Aorta (tissue), 5 donors: ENCODE data around the gene SLC39A6. TPM values are rescaled to one million over a fixed set of nuclear protein-coding genes. Genes with fewer than 3 reads are reported as not detected.

ENCODE experiments used
- ATAC-seq: fragments of 200-7000 bp; cut with Tn5 transposase; one replicate; pipeline ENCODE4 v1.9.1; 2022; ENCODE audit warnings: moderate library complexity; ENCODE audit not compliant: low FRiP score
- DNase-seq, 2 donors: peaks; one replicate each; pipeline ENCODE4 v3.0.0-alpha.2; 2020
- H3K27ac ChIP-seq, 2 donors: one replicate each; pipeline ENCODE4 v1.5.1; 2013; ENCODE audit warnings: low read length in 2 of 2, mild to moderate bottlenecking in 2 of 2, moderate library complexity in 2 of 2, control low read depth in 1 of 2, inconsistent platforms in 1 of 2, low read depth in 1 of 2
- H3K27me3 ChIP-seq, 2 donors: one replicate each; pipeline ENCODE4 v1.6.1; 2013; ENCODE audit warnings: control low read depth in 1 of 2, low read length in 1 of 2, mild to moderate bottlenecking in 1 of 2, moderate library complexity in 1 of 2; ENCODE audit not compliant: insufficient read depth in 2 of 2, control insufficient read depth in 1 of 2
- H3K36me3 ChIP-seq, 2 donors: one replicate each; pipeline ENCODE4 v1.6.1; 2013; ENCODE audit warnings: control low read depth in 1 of 2, low read length in 1 of 2, mild to moderate bottlenecking in 1 of 2; ENCODE audit not compliant: insufficient read depth in 2 of 2, control insufficient read depth in 1 of 2
- H3K4me1 ChIP-seq, 2 donors: one replicate each; pipeline ENCODE4 v1.6.1; 2013; ENCODE audit warnings: low read length in 2 of 2, control low read depth in 1 of 2, mild to moderate bottlenecking in 1 of 2, moderate library complexity in 1 of 2; ENCODE audit not compliant: insufficient read depth in 2 of 2, control insufficient read depth in 1 of 2
- H3K4me3 ChIP-seq, 2 donors: one replicate each; pipeline ENCODE4 v1.5.1; 2013; ENCODE audit warnings: low read length in 2 of 2, control low read depth in 1 of 2, mild to moderate bottlenecking in 1 of 2
- H3K9me3 ChIP-seq: one replicate; pipeline ENCODE4 v1.6.1; 2013; ENCODE audit warnings: mild to moderate bottlenecking, low read length; ENCODE audit not compliant: control insufficient read depth
- WGBS, 2 donors: extraction: QIAGEN DNeasy Blood & Tissue Kit; methylation state at CpG; one replicate each; pipeline ENCODE4 v1.1.7; 2013; 5-methylcytosine and 5-hydroxymethylcytosine counted together
- intact Hi-C, 2 donors: fragments of 100-400 bp; cut with DNase I; formaldehyde crosslinking; loops; one replicate each; pipeline versions ENCODE4 v1.14.2 to v1.15.0; 2022
- polyA plus RNA-seq, 2 donors: library from polyadenylated mRNA; stranded (reverse); fragments of 200-250 nt; gene quantifications; one replicate each; pipeline ENCODE4 v1.2.3, GENCODE V29; 2013
- total RNA-seq, 2 donors: library from RNA; stranded (reverse); fragmentation: NEBNext Ultra II Directional; extraction: Animal tissue kit (Norgen Biotek cat#: 25700); gene quantifications; one replicate each; pipeline ENCODE4 v1.2.1, GENCODE V29; 2021
- donor health status: healthy with polysubstance abuse.
- donor health status: Bipolar disorder and iron deficiency.
- donor health status: DM: no; HTN: no; CAD: no.
- donor health status: DM: no; HTN: no; CAD: no.
- donor health status: DM: yes; HTN: yes; CAD: no.

Gene SLC39A6
- total and polyA plus RNA-seq, 4 donors = 21.6 to 39.4 (median 28.4) TPM

- WGBS, 2 donors = 88 to 90% methylated on average over 26 of the region's 26 CpGs
- Histone ChIP-seq H3K4me1 (peaks cover 0 to 2% of the 10 kb centered on the region in 2 donors), H3K27ac (no peak overlapping the region), H3K9me3 (no peaks in the 10 kb centered on the region), H3K36me3 (no peaks in the 10 kb centered on the region), H3K27me3 (no peaks in the 10 kb centered on the region), H3K4me3 (peak overlapping the region in 1 of 2 donors; percentile 71)
- ATAC-seq = no peak
- intact Hi-C loops = loop anchor here in 1 of 2 donors (10.0 kb wide), 1 partner anchor 116 kb away; no protein-coding TSS in a partner anchor
- DNase-seq = no peak
These were observed 1.9 kb upstream of the SLC39A6 start for GRCh38 chr18:36130883-36131653.

GRCh38 chr18:36130039-36130831 lies 1.1 kb upstream of the SLC39A6 start:
- Histone ChIP-seq H3K9me3 (no peaks in the 10 kb centered on the region), H3K27ac (no peak overlapping the region), H3K36me3 (no peaks in the 10 kb centered on the region), H3K27me3 (no peaks in the 10 kb centered on the region), H3K4me3 (peak overlapping the region; percentile 46 to 71), H3K4me1 (peaks cover 0 to 2% of the 10 kb centered on the region in 2 donors)
- intact Hi-C loops = loop anchor here in 1 of 2 donors (10.0 kb wide), 1 partner anchor 115 kb away; no protein-coding TSS in a partner anchor
- 2 to 3% methylated on average over 30 of the region's 30 CpGs for WGBS, 2 donors
- DNase-seq = no peak
- no peak for ATAC-seq

DNA sequence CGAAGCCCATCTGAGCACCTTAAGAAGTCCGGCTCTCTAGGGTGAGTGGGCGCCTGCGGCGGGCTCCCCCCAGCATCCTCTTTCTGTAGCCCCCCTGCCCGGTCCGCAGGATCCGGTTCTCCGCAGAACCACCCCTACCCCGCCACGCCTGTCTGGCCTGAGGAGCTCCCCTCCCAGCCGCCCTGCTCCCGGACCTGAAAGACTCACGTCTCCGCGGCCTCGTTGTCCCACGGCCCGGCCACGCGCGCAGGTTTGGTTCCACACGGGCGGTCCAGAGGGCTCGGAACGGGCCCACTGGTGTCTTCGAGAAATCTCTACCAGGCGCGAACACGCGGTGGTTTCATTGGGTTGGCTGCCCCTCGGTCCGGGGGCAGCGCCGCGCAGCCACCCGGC lies 237 bp downstream of the SLC39A6 start:
- H3K36me3 ChIP-seq = no peaks in the 10 kb centered on the region
- intact Hi-C loops = no loop called here
- ATAC-seq = no peak
- H3K4me3 ChIP-seq = peak overlapping the region; percentile 58 to 71
- no peaks in the 10 kb centered on the region for H3K9me3 ChIP-seq
- no peak for DNase-seq
- 0 to 1% methylated on average over 35 to 37 of the region's 37 CpGs for WGBS, 2 donors
- peaks cover 0 to 2% of the 10 kb centered on the region in 2 donors for H3K4me1 ChIP-seq
- no peaks in the 10 kb centered on the region for H3K27me3 ChIP-seq
- H3K27ac ChIP-seq = peak overlapping the region in 1 of 2 donors; percentile 49

DNA sequence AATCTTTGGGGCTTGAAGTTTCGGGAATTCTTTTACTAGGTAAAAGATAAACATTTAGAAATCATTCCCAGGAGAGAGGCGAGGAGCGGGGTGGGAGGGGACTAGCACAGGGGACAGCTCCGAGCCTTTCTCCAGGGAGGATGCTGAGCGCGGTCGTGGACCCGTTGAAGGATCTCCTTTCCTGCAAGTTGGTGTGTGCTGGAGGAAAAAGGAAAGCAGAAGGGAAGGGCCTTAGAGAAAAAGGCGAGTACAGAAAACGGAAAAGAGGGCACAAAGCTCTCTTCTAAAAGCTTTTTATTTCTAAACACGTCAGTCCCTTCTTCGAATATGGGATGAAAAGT lies 640 bp downstream of the SLC39A6 start:
- intact Hi-C loops = no loop called here
- WGBS, 2 donors = 0% methylated on average over 12 of the region's 12 CpGs
- no peaks in the 10 kb centered on the region for H3K36me3 ChIP-seq
- peaks cover 0 to 2% of the 10 kb centered on the region in 2 donors for H3K4me1 ChIP-seq
- ATAC-seq = no peak
- no peak for DNase-seq
- no peaks in the 10 kb centered on the region for H3K27me3 ChIP-seq
- H3K27ac ChIP-seq = no peak overlapping the region
- peak overlapping the region; percentile 58 to 71 for H3K4me3 ChIP-seq
- H3K9me3 ChIP-seq = no peaks in the 10 kb centered on the region

DNA sequence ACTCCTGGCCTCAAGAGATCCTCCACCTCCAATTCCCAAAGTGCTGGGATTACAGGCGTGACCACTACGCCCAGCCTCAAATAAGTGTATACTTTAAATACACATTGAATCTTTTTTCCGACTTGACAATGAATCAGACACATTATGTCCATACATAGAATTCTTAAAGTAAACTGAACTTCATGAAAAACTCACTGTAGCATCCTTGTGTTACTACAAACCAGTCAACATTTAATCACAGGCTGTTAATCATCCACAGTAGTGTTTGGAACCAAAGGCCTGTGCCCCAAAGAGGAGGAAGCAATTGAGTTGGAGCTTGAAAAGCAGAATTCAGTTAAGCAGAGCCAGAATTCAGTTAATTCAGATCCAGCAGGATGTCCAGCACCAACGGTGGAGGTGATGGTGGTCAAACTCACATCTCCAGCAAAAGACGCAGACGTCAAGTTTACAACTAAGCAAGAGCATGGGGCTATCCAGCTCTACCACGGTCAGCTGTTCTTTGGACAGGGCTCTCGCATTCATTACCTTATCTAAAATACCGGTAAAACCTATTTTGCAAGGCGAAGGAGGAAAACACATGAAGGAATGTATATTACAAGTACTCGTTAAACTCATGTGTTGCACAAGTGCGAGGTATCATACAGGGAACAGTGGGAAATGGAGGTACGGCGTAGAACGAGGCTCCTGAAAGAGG lies 1.2 kb downstream of the SLC39A6 start:
- 25 to 26% methylated on average over 15 of the region's 15 CpGs for WGBS, 2 donors
- intact Hi-C loops = loop anchor here in 1 of 2 donors (2.0 kb wide), 1 partner anchor 65 kb away; no protein-coding TSS in a partner anchor
- H3K4me1 ChIP-seq = peaks cover 0 to 2% of the 10 kb centered on the region in 2 donors
- no peaks in the 10 kb centered on the region for H3K9me3 ChIP-seq
- DNase-seq (no peak), ATAC-seq (no peak)
- H3K27ac ChIP-seq = no peak overlapping the region
- H3K27me3 ChIP-seq = no peaks in the 10 kb centered on the region
- H3K36me3 ChIP-seq = no peaks in the 10 kb centered on the region
- H3K4me3 ChIP-seq = peak overlapping the region; percentile 58 to 71

GRCh38 chr18:36126668-36127067 lies 2.5 kb downstream of the SLC39A6 start:
- Histone ChIP-seq H3K9me3 (no peaks in the 10 kb centered on the region), H3K27ac (no peak overlapping the region), H3K4me3 (no peak overlapping the region), H3K36me3 (peaks cover 0 to 3% of the 10 kb centered on the region in 2 donors), H3K4me1 (peaks cover 0 to 2% of the 10 kb centered on the region in 2 donors), H3K27me3 (no peaks in the 10 kb centered on the region)
- intact Hi-C loops = loop anchor here in 1 of 2 donors (2.0 kb wide), 1 partner anchor 64 kb away; no protein-coding TSS in a partner anchor
- WGBS, 2 donors = 91 to 93% methylated on average over 8 of the region's 8 CpGs
- ATAC-seq (no peak), DNase-seq (no peak)

DNA sequence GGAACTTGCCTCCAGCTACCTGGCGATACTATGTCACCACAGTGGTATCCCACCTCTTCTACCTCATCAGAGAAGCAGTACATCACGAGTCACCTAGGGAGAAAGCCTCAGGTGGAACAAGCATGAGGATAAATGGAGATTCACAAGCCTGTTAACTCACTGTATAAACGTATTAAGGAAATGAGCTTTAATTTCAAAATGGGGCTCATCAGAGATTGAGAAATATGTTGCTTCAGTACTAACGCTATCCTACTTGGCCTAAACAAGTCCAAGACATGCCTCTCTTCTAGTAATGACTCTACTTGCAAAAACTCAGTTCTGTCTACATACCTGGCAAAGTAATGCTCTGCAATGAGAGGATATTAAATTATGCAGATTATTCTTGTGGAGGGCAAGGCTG lies 4.3 kb downstream of the SLC39A6 start:
- intact Hi-C loops = no loop called here
- peaks cover 0 to 2% of the 10 kb centered on the region in 2 donors for H3K4me1 ChIP-seq
- H3K27me3 ChIP-seq = no peaks in the 10 kb centered on the region
- no peaks in the 10 kb centered on the region for H3K9me3 ChIP-seq
- peaks cover 0 to 5% of the 10 kb centered on the region in 2 donors for H3K36me3 ChIP-seq
- no peak overlapping the region for H3K27ac ChIP-seq
- no peak for ATAC-seq
- WGBS, 2 donors = 93 to 94% methylated on average over 4 of the region's 4 CpGs
- DNase-seq = no peak
- no peak overlapping the region for H3K4me3 ChIP-seq

DNA sequence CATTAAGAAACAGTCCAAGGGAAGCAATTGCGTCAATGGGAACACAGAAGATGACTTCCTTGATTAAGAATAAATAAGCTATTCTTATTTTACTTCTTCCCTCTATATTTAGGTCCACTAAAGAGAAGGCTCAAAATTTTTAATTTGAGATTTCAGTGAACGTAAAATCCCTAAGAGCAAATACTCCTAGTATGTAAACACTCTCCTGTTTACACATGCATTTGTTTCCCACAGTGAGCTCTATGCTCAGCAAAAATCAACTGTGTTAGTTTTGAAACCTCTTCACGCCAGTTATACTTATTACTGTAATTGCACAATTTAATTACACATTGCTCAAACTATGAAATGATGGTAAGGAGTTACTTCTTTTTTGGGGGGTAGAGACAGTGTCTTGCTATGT lies 8.8 kb downstream of the SLC39A6 start:
- no peaks in the 10 kb centered on the region for H3K4me1 ChIP-seq
- ATAC-seq = no peak
- DNase-seq = no peak
- intact Hi-C loops = no loop called here
- WGBS, 2 donors = 94 to 95% methylated on average over 3 of the region's 3 CpGs
- H3K9me3 ChIP-seq = no peaks in the 10 kb centered on the region
- no peak overlapping the region for H3K4me3 ChIP-seq
- no peaks in the 10 kb centered on the region for H3K27me3 ChIP-seq
- peaks cover 0 to 5% of the 10 kb centered on the region in 2 donors for H3K36me3 ChIP-seq
- H3K27ac ChIP-seq = no peak overlapping the region
